ENCODE data around the gene AGBL3. TPM values are rescaled to one million over a fixed set of nuclear protein-coding genes. Genes with fewer than 3 reads are reported as not detected.

The AGBL3 gene
- total RNA-seq, 2 donors from 2014 or later = 0.47 to 0.98 TPM

DNA sequence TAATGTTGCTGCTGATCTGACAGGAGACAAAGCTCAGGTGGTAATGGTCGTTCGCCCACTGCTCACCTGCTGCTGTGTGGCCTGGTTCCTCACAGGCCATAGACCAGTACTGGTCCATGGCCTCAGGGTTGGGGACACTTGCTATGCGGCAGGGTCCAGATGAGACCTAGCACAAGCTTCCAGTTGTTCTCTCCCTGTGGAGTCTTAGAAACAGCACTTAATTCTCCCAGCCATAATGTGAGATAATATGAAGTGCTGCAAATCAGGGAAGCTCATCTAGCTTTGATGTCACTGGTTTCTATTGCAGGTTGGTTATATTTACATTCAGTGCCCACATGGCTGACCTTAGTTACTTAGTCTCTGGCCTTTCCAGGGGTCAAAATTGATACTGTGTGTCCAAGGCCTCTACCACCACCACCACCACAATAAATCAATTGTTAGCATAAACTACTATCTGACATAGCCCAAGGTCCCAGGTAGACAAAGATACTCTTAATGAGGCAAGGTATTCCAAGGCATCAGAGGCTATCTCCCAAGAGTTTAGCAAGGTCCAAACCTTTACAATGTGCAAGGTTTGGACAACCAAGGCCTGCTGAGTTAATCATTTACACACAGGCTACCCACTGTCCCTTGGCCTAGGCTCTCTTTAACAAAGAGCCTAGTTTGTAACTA, 11.0 kb downstream of the AGBL3 start:
- Histone ChIP-seq H3K4me3 (no peak overlapping the region), H3K9me3 (no peaks in the 10 kb centered on the region), H3K27ac (no peak overlapping the region), H3K36me3 (no peaks in the 10 kb centered on the region), H3K4me1 (no peaks in the 10 kb centered on the region), H3K27me3 (no peaks in the 10 kb centered on the region), H3K9ac (ENCODE audit: low read depth in 2 of 2, low read length in 2 of 2) (no peak overlapping the region)
- DNase-seq = no peak
- intact Hi-C loops (cut with DNase I) = no loop called here
- TF ChIP-seq, protein P1, sequence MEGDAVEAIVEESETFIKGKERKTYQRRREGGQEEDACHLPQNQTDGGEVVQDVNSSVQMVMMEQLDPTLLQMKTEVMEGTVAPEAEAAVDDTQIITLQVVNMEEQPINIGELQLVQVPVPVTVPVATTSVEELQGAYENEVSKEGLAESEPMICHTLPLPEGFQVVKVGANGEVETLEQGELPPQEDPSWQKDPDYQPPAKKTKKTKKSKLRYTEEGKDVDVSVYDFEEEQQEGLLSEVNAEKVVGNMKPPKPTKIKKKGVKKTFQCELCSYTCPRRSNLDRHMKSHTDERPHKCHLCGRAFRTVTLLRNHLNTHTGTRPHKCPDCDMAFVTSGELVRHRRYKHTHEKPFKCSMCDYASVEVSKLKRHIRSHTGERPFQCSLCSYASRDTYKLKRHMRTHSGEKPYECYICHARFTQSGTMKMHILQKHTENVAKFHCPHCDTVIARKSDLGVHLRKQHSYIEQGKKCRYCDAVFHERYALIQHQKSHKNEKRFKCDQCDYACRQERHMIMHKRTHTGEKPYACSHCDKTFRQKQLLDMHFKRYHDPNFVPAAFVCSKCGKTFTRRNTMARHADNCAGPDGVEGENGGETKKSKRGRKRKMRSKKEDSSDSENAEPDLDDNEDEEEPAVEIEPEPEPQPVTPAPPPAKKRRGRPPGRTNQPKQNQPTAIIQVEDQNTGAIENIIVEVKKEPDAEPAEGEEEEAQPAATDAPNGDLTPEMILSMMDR (IDR thresholded peaks at IDR 0.05) = no peak

DNA sequence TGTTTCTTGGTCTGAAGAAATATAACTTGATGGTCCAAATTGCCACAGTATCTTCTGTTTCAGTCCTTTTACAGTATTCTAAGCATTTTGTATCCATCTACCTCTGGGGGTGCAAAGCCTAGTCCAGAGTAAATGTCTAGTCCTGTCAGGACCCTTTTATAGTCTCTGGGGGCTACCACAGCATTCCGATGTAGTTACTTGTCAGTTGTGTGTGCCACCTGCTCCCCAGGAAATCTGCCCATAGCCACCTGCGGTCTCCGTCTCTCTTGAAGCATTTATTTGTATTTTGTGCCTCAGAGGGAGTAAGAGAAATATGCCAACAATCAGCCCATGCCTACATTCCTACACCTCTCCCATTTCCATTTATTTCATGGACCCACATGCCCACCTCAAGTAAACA, 12.8 kb downstream of the AGBL3 start:
- TF ChIP-seq, protein P1 (IDR thresholded peaks at IDR 0.05) = no peak
- H3K36me3 ChIP-seq = no peaks in the 10 kb centered on the region
- intact Hi-C loops (cut with DNase I) = no loop called here
- no peak for DNase-seq
- H3K4me3 ChIP-seq = no peak overlapping the region
- no peaks in the 10 kb centered on the region for H3K4me1 ChIP-seq
- H3K9me3 ChIP-seq = no peaks in the 10 kb centered on the region
- no peak overlapping the region for H3K9ac ChIP-seq (ENCODE audit: low read depth in 2 of 2, low read length in 2 of 2)
- no peaks in the 10 kb centered on the region for H3K27me3 ChIP-seq
- H3K27ac ChIP-seq = no peak overlapping the region

DNA sequence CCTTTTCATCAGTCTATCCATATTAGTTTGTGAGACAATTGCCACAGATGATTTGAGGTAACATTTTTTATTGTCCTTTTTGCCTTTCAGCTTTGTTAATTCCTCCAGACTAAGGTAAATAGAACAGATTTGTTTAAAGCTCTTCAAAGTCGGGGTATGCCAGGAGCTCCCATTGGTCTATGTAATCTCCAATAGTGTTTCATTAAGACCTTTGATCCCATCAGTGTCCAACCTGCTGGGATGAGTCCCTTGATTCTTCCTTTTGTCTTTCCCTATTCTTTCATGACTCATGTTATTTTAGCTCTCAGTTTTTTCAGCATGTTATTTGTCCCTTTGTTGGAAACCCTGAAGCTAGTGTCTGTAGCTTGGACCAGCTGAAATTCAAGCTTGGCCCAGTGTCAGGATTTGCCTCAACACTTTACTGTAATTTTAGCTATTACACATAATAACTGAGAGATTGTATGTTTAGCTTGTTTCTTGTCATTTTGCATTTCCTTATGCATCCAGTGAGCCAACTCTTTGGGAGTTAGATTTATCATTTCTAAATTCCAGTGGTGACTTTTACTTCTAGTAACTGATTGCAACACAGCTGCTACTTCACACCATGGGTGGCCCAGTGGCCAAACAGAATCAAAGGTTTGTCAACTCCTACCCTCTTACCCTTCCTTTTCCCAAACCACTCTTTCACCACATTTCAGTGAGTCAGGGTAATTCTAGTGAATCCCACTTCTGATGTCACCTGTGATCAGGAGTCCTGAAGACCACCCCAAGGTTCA, 15.3 kb downstream of the AGBL3 start:
- H3K9me3 ChIP-seq = no peaks in the 10 kb centered on the region
- TF ChIP-seq, protein P1 (IDR thresholded peaks at IDR 0.05) = no peak
- H3K4me1 ChIP-seq = no peaks in the 10 kb centered on the region
- intact Hi-C loops (cut with DNase I) = no loop called here
- H3K9ac ChIP-seq (ENCODE audit: low read depth in 2 of 2, low read length in 2 of 2) = no peak overlapping the region
- no peak overlapping the region for H3K4me3 ChIP-seq
- H3K27ac ChIP-seq = no peak overlapping the region
- H3K27me3 ChIP-seq = no peaks in the 10 kb centered on the region
- no peaks in the 10 kb centered on the region for H3K36me3 ChIP-seq
- DNase-seq = no peak

DNA sequence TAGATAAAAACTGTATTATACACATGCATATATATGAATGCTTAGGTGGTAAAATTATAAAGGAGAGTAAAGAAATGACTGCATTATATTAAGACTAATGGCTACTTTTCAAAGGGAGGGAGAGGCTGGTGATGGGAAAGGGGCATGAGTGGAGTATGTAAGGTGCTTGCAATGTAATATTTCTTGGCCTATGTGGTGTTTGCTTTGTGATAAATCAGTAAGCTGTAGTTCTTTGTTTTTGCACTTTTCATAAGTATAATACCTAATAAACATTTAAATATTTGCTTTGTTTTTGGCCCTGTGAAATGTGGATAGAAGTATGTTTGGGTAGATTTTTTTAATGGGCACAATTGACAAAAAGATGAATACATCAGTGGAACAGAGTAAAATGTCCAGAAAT, 25.9 kb downstream of the AGBL3 start:
- H3K4me1 ChIP-seq = no peaks in the 10 kb centered on the region
- no peaks in the 10 kb centered on the region for H3K9me3 ChIP-seq
- H3K36me3 ChIP-seq = no peaks in the 10 kb centered on the region
- DNase-seq = no peak
- no peak overlapping the region for H3K4me3 ChIP-seq
- H3K9ac ChIP-seq (ENCODE audit: low read depth in 2 of 2, low read length in 2 of 2) = no peak overlapping the region
- H3K27me3 ChIP-seq = no peaks in the 10 kb centered on the region
- intact Hi-C loops (cut with DNase I) = no loop called here
- H3K27ac ChIP-seq = no peak overlapping the region
- TF ChIP-seq, protein P1 (IDR thresholded peaks at IDR 0.05) = no peak

DNA sequence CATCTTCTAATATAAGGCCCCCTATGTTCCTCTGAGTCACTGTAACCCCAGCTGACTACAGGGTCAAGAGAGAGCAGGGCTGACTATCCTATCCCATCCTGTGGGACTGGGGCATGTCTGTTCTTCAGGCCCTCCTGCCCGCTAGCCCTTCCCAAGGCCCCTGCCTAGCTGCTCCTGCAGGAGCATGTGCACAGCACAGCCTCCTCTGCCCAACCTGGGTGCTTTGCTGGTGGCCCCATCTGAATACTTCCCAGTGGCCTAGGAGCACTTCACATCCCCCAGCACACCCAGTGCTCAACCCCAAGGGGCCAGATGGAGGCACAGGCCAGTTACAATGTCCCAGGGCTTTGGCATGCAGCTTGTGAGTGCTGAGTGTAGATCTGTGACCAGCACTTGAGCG, 37.3 kb downstream of the AGBL3 start:
- TF ChIP-seq, protein P1 (IDR thresholded peaks at IDR 0.05) = no peak
- no peak overlapping the region for H3K27ac ChIP-seq
- H3K9me3 ChIP-seq = no peaks in the 10 kb centered on the region
- no peak overlapping the region for H3K9ac ChIP-seq (ENCODE audit: low read depth in 2 of 2, low read length in 2 of 2)
- no peaks in the 10 kb centered on the region for H3K36me3 ChIP-seq
- DNase-seq = no peak
- no peaks in the 10 kb centered on the region for H3K27me3 ChIP-seq
- intact Hi-C loops (cut with DNase I) = no loop called here
- H3K4me3 ChIP-seq = no peak overlapping the region
- no peaks in the 10 kb centered on the region for H3K4me1 ChIP-seq

All from colonic mucosa (tissue), 4 donors.